Parathyroid adenoma (tissue), 2 donors: Measurements from ENCODE around the gene GREB1L.

Experiments
- H2AFZ ChIP-seq: fragments of 300-600 bp; sonication (generic); one replicate; pipeline ENCODE4 v1.7.0; 2017; ENCODE audit warnings: antibody characterized with exemption, mild to moderate bottlenecking
- H3K27ac ChIP-seq: fragments of 300-600 bp; sonication (generic); one replicate; pipeline ENCODE4 v1.7.0; 2017
- H3K27me3 ChIP-seq: fragments of 300-600 bp; sonication (generic); one replicate; pipeline ENCODE4 v1.7.0; 2017; ENCODE audit warnings: low read length; ENCODE audit not compliant: control insufficient read depth, insufficient read depth
- H3K36me3 ChIP-seq: fragments of 300-600 bp; sonication (generic); one replicate; pipeline ENCODE4 v1.7.0; 2017; ENCODE audit warnings: low read length; ENCODE audit not compliant: control insufficient read depth, insufficient read depth
- H3K4me1 ChIP-seq: fragments of 300-600 bp; sonication (generic); one replicate; pipeline ENCODE4 v1.7.0; 2017; ENCODE audit warnings: control low read depth
- H3K4me2 ChIP-seq: fragments of 300-600 bp; sonication (generic); one replicate; pipeline ENCODE4 v1.7.0; 2017; ENCODE audit warnings: low read length
- H3K4me3 ChIP-seq: fragments of 300-600 bp; sonication (generic); one replicate; pipeline ENCODE4 v1.7.0; 2017; ENCODE audit warnings: low read depth, low read length
- H3K79me2 ChIP-seq: fragments of 300-600 bp; sonication (generic); one replicate; pipeline ENCODE4 v1.7.0; 2017; ENCODE audit warnings: control low read depth
- H3K9ac ChIP-seq: fragments of 300-600 bp; sonication (generic); one replicate; pipeline ENCODE4 v1.7.0; 2017; ENCODE audit warnings: mild to moderate bottlenecking
- H3K9me3 ChIP-seq: fragments of 300-600 bp; sonication (generic); one replicate; pipeline ENCODE4 v1.7.0; 2017; ENCODE audit warnings: low read length; ENCODE audit not compliant: control insufficient read depth
- CTCF ChIP-seq: fragments of 300-600 bp; sonication (generic); IDR thresholded peaks from one replicate; pipeline ENCODE4 v1.7.0; 2017; ENCODE audit warnings: antibody characterized with exemption, mild to moderate bottlenecking
- donor health status: primary hyperparathyroidism.

GREB1L gene

GRCh38 chr18:21398121-21398520, 156.1 kb downstream of the GREB1L start:
- no peak for TF ChIP-seq CTCF
- no peaks in the 10 kb centered on the region for H3K4me1 ChIP-seq
- H3K9me3 ChIP-seq: no peaks in the 10 kb centered on the region
- H3K36me3 ChIP-seq: no peaks in the 10 kb centered on the region
- H3K4me3 ChIP-seq: no peak overlapping the region
- no peaks in the 10 kb centered on the region for H3K79me2 ChIP-seq
- H3K4me2 ChIP-seq: no peak overlapping the region
- no peak overlapping the region for H2AFZ ChIP-seq
- H3K27me3 ChIP-seq: no peaks in the 10 kb centered on the region
- no peak overlapping the region for H3K9ac ChIP-seq
- no peak overlapping the region for H3K27ac ChIP-seq

- Histone ChIP-seq H3K4me1 (peaks cover 7% of the 10 kb centered on the region), H3K27me3 (no peaks in the 10 kb centered on the region), H3K79me2 (no peaks in the 10 kb centered on the region), H3K9ac (no peak overlapping the region), H3K4me2 (no peak overlapping the region), H3K4me3 (no peak overlapping the region), H3K9me3 (no peaks in the 10 kb centered on the region), H3K27ac (no peak overlapping the region), H3K36me3 (no peaks in the 10 kb centered on the region), H2AFZ (no peak overlapping the region)
- no peak for TF ChIP-seq CTCF
Measured at GRCh38 chr18:21402272-21402671, 160.2 kb downstream of the GREB1L start.

GRCh38 chr18:21404426-21404825, 162.4 kb downstream of the GREB1L start:
- H3K4me3 ChIP-seq: no peak overlapping the region
- H2AFZ ChIP-seq: no peak overlapping the region
- no peak overlapping the region for H3K4me2 ChIP-seq
- no peaks in the 10 kb centered on the region for H3K36me3 ChIP-seq
- H3K9me3 ChIP-seq: no peaks in the 10 kb centered on the region
- H3K79me2 ChIP-seq: no peaks in the 10 kb centered on the region
- peaks cover 7% of the 10 kb centered on the region for H3K4me1 ChIP-seq
- H3K27me3 ChIP-seq: no peaks in the 10 kb centered on the region
- no peak overlapping the region for H3K9ac ChIP-seq
- H3K27ac ChIP-seq: no peak overlapping the region
- TF ChIP-seq CTCF: no peak

- no peak overlapping the region for H3K27ac ChIP-seq
- no peaks in the 10 kb centered on the region for H3K36me3 ChIP-seq
- H2AFZ ChIP-seq: no peak overlapping the region
- no peak overlapping the region for H3K4me2 ChIP-seq
- no peak overlapping the region for H3K4me3 ChIP-seq
- H3K9ac ChIP-seq: no peak overlapping the region
- no peaks in the 10 kb centered on the region for H3K27me3 ChIP-seq
- TF ChIP-seq CTCF: no peak
- peaks cover 7% of the 10 kb centered on the region for H3K4me1 ChIP-seq
- no peaks in the 10 kb centered on the region for H3K79me2 ChIP-seq
- no peaks in the 10 kb centered on the region for H3K9me3 ChIP-seq
Measured at GRCh38 chr18:21406116-21406515, 164.1 kb downstream of the GREB1L start.

- Histone ChIP-seq H2AFZ (no peak overlapping the region), H3K27me3 (no peaks in the 10 kb centered on the region), H3K9ac (no peak overlapping the region), H3K27ac (no peak overlapping the region), H3K4me1 (peaks cover 7% of the 10 kb centered on the region), H3K4me3 (no peak overlapping the region), H3K4me2 (no peak overlapping the region), H3K79me2 (no peaks in the 10 kb centered on the region), H3K36me3 (no peaks in the 10 kb centered on the region), H3K9me3 (no peaks in the 10 kb centered on the region)
- TF ChIP-seq CTCF: no peak
Measured at GRCh38 chr18:21408681-21409080, 166.6 kb downstream of the GREB1L start.
